Measurements from ENCODE around the gene PPP2R3B. TPM values are rescaled to one million over a fixed set of nuclear protein-coding genes. Genes with fewer than 3 reads are reported as not detected.
"Not testable (repeated sequence)": the region's sequence is repeated elsewhere in the genome, so short reads cannot be mapped to it uniquely, and the experiment has no call there.

Gene PPP2R3B
- total RNA-seq, result 10 to 100 TPM in 2 of 4 donors, 1 to 10 TPM in 2; 7.8 to 27.9 (median 11.6) TPM

GRCh38 chrX:386768-387575, at the start of gene PPP2R3B:
Gene PPP2R3B, minus strand, starts transcription at chrX:386907. Its CDS starts 216 bp downstream, at chrX:386691.
- peak; percentile 99 for DNase-seq
- in situ Hi-C loops (cut with MboI; ENCODE audit: low pct_ligation_motif_present in 1 of 4, low pct_unique_long_range_greater_than_20kb in 1 of 4, low sequenced_read_pairs in 3 of 4), result no loop called here
- peak within 1 kb of the TSS; percentile 36 to 99 (median 90) for H3K4me3 ChIP-seq
- WGBS, 2 donors (ENCODE audit: low coverage in 1 of 2), result 1% methylated on average over 72 of the region's 102 CpGs; no CpG with 5 or more reads in 1 of the 2 donors
- TF ChIP-seq CTCF (IDR thresholded peaks at IDR 0.05) (peak in 3 of 5 experiments; percentile 11 to 46 (median 18)), EP300 (IDR thresholded peaks at IDR 0.05; ENCODE audit: low read depth) (no peak), POLR2A (IDR thresholded peaks at IDR 0.05) (peak; percentile 72), POLR2AphosphoS5 (IDR thresholded peaks at IDR 0.05) (peak; percentile 56 to 81 (median 70))
- peaks cover 8 to 13% (median 11%) of the 10 kb centered on the region in 4 donors for H3K4me1 ChIP-seq
- H3K36me3 ChIP-seq, result no peaks in the 10 kb centered on the region
- intact Hi-C loops (cut with DNase I; ENCODE audit: low total_unique reads), result loop anchor here (5.0 kb wide), 1 partner anchor 1205 kb away; the partner anchor contains the start of gene AKAP17A
- H3K9me3 ChIP-seq, result no peaks in the 10 kb centered on the region
- no peaks in the 10 kb centered on the region for H3K27me3 ChIP-seq
- H3K27ac ChIP-seq, result peak within 1 kb of the TSS; percentile 91 to 100 (median 97)

GRCh38 chrX:435536-436122, 48.9 kb upstream of the PPP2R3B start:
- 73 to 88% methylated on average over 15 to 28 of the region's 29 CpGs for WGBS, 2 donors (ENCODE audit: low coverage in 1 of 2)
- Histone ChIP-seq H3K27me3 (peaks cover 17% of the 10 kb centered on the region), H3K9me3 (no peaks in the 10 kb centered on the region), H3K4me3 (no peak overlapping the region), H3K36me3 (no peaks in the 10 kb centered on the region), H3K4me1 (no peaks in the 10 kb centered on the region), H3K27ac (no peak overlapping the region)
- intact Hi-C loops (cut with DNase I; ENCODE audit: low total_unique reads), result no loop called here
- in situ Hi-C loops (cut with MboI; ENCODE audit: low pct_ligation_motif_present in 1 of 4, low pct_unique_long_range_greater_than_20kb in 1 of 4, low sequenced_read_pairs in 3 of 4), result no loop called here
- DNase-seq, result no peak
- TF ChIP-seq EP300 (IDR thresholded peaks at IDR 0.05; ENCODE audit: low read depth) (no peak), POLR2AphosphoS5 (IDR thresholded peaks at IDR 0.05) (no peak), POLR2A (IDR thresholded peaks at IDR 0.05) (no peak), CTCF (IDR thresholded peaks at IDR 0.05) (no peak)

GRCh38 chrX:434946-435345, 48.2 kb upstream of the PPP2R3B start:
- no peak for TF ChIP-seq EP300 (IDR thresholded peaks at IDR 0.05; ENCODE audit: low read depth)
- no peak for TF ChIP-seq CTCF (IDR thresholded peaks at IDR 0.05)
- no peak for TF ChIP-seq POLR2AphosphoS5 (IDR thresholded peaks at IDR 0.05)
- TF ChIP-seq POLR2A (IDR thresholded peaks at IDR 0.05), result no peak
- DNase-seq, result no peak
- Histone ChIP-seq H3K36me3 (no peaks in the 10 kb centered on the region), H3K27ac (no peak overlapping the region), H3K9me3 (no peaks in the 10 kb centered on the region), H3K4me1 (no peaks in the 10 kb centered on the region), H3K27me3 (peaks cover 17% of the 10 kb centered on the region), H3K4me3 (no peak overlapping the region)
- WGBS, 2 donors (ENCODE audit: low coverage in 1 of 2), result 75 to 100% methylated on average over 3 to 17 of the region's 17 CpGs
- in situ Hi-C loops (cut with MboI; ENCODE audit: low pct_ligation_motif_present in 1 of 4, low pct_unique_long_range_greater_than_20kb in 1 of 4, low sequenced_read_pairs in 3 of 4) (no loop called here), intact Hi-C loops (cut with DNase I; ENCODE audit: low total_unique reads) (no loop called here)

GRCh38 chrX:433771-434170, 47.1 kb upstream of the PPP2R3B start:
- Histone ChIP-seq H3K9me3 (no peaks in the 10 kb centered on the region), H3K27me3 (peaks cover 13% of the 10 kb centered on the region), H3K4me3 (no peak overlapping the region), H3K36me3 (no peaks in the 10 kb centered on the region), H3K27ac (no peak overlapping the region), H3K4me1 (no peaks in the 10 kb centered on the region)
- 89 to 95% methylated on average over 18 to 26 of the region's 26 CpGs for WGBS, 2 donors (ENCODE audit: low coverage in 1 of 2)
- no peak for TF ChIP-seq EP300 (IDR thresholded peaks at IDR 0.05; ENCODE audit: low read depth)
- no peak for TF ChIP-seq POLR2AphosphoS5 (IDR thresholded peaks at IDR 0.05)
- TF ChIP-seq POLR2A (IDR thresholded peaks at IDR 0.05), result no peak
- no peak for DNase-seq
- intact Hi-C loops (cut with DNase I; ENCODE audit: low total_unique reads) (no loop called here), in situ Hi-C loops (cut with MboI; ENCODE audit: low pct_ligation_motif_present in 1 of 4, low pct_unique_long_range_greater_than_20kb in 1 of 4, low sequenced_read_pairs in 3 of 4) (no loop called here)

GRCh38 chrX:432666-433065, 46.0 kb upstream of the PPP2R3B start:
- H3K9me3 ChIP-seq; H3K4me1 ChIP-seq; intact Hi-C loops (cut with DNase I; ENCODE audit: low total_unique reads); H3K4me3 ChIP-seq; H3K27ac ChIP-seq; H3K36me3 ChIP-seq; in situ Hi-C loops (cut with MboI; ENCODE audit: low pct_ligation_motif_present in 1 of 4, low pct_unique_long_range_greater_than_20kb in 1 of 4, low sequenced_read_pairs in 3 of 4); DNase-seq: not testable (repeated sequence)
- WGBS, 2 donors (ENCODE audit: low coverage in 1 of 2), result 80 to 90% methylated on average over 2 to 5 of the region's 12 CpGs
- peaks cover 13% of the 10 kb centered on the region for H3K27me3 ChIP-seq
